HepG2 (cell line): ENCODE measurements around the gene CKAP5. TPM values are rescaled to one million over a fixed set of nuclear protein-coding genes. Genes with fewer than 3 reads are reported as not detected.

Experiments used
- ARNT ChIP-seq: fragments of 450-650 bp; IDR thresholded peaks from 2 replicates; pipeline ENCODE4 v1.6.1; 2017
- ATAD3A ChIP-seq: sonication (generic); formaldehyde crosslinking; IDR thresholded peaks from 2 replicates; pipeline ENCODE4 v1.4.0; 2020; ENCODE audit warnings: missing genetic modification reagents
- BORCS8-MEF2B ChIP-seq: sonication (generic); formaldehyde crosslinking; IDR thresholded peaks from 2 replicates; pipeline ENCODE4 v1.8.0; 2022; ENCODE audit warnings: mild to moderate bottlenecking, missing genetic modification reagents
- GATAD1 ChIP-seq: IDR thresholded peaks from 2 replicates; pipeline ENCODE4 v1.6.1; 2016; ENCODE audit warnings: missing genetic modification reagents, missing compliant biosample characterization
- IRX3 ChIP-seq: sonication (generic); formaldehyde crosslinking; IDR thresholded peaks from 2 replicates; pipeline ENCODE4 v1.8.1; 2023; ENCODE audit warnings: mild to moderate bottlenecking, low read depth, missing genetic modification reagents, borderline replicate concordance
- JUNB ChIP-seq: sonication (generic); formaldehyde crosslinking; IDR thresholded peaks from 2 replicates; pipeline ENCODE4 v1.8.0; 2022; ENCODE audit warnings: missing genetic modification reagents, mild to moderate bottlenecking, borderline replicate concordance
- KDM5B ChIP-seq: sonication (generic); formaldehyde crosslinking; IDR thresholded peaks from 2 replicates; pipeline ENCODE4 v1.4.0; 2020; ENCODE audit warnings: missing genetic modification reagents, mild to moderate bottlenecking, borderline replicate concordance
- MAZ ChIP-seq, 2 experiments: sonication (generic) in 1 of 2; formaldehyde crosslinking in 1 of 2; IDR thresholded peaks; 2 replicates each; pipeline versions ENCODE4 v1.5.0 to v1.6.1; 2012 to 2020; ENCODE audit warnings: low read depth in 2 of 2, mild to moderate bottlenecking in 2 of 2, borderline replicate concordance in 1 of 2, improper control_type of control experiment in 1 of 2, low read length in 1 of 2, missing genetic modification reagents in 1 of 2, moderate library complexity in 1 of 2
- MZF1 ChIP-seq: sonication (generic); formaldehyde crosslinking; IDR thresholded peaks from 2 replicates; pipeline ENCODE4 v1.8.1; 2023; ENCODE audit warnings: mild to moderate bottlenecking, missing genetic modification reagents, borderline replicate concordance
- NCOA2 ChIP-seq: sonication (generic); formaldehyde crosslinking; IDR thresholded peaks from 2 replicates; pipeline ENCODE4 v1.8.0; 2022; ENCODE audit warnings: inconsistent platforms
- NFRKB ChIP-seq: fragments of 450-650 bp; IDR thresholded peaks from 2 replicates; pipeline ENCODE4 v1.6.1; 2017
- NPAS2 ChIP-seq: sonication (generic); formaldehyde crosslinking; IDR thresholded peaks from 2 replicates; pipeline ENCODE4 v1.8.0; 2022; ENCODE audit warnings: mild to moderate bottlenecking, missing genetic modification reagents, borderline replicate concordance
- RNF2 ChIP-seq: fragments of 450-650 bp; conservative IDR thresholded peaks from 2 replicates; pipeline ENCODE4 v1.6.1; 2016; ENCODE audit warnings: low read depth
- SALL2 ChIP-seq: sonication (generic); formaldehyde crosslinking; IDR thresholded peaks from 2 replicates; pipeline ENCODE4 v1.8.1; 2023; ENCODE audit warnings: mild to moderate bottlenecking, missing genetic modification reagents, inconsistent platforms
- SIN3A ChIP-seq: IDR thresholded peaks from 2 replicates; pipeline ENCODE4 v1.6.1; 2011; ENCODE audit warnings: low read depth, mild to moderate bottlenecking, control low read depth, low read length, borderline replicate concordance
- SKIL ChIP-seq: sonication (generic); formaldehyde crosslinking; IDR thresholded peaks from 2 replicates; pipeline ENCODE4 v1.8.0; 2022; ENCODE audit warnings: missing genetic modification reagents, mild to moderate bottlenecking, moderate library complexity, borderline replicate concordance
- SNAI1 ChIP-seq: sonication (generic); formaldehyde crosslinking; IDR thresholded peaks from 2 replicates; pipeline ENCODE4 v1.5.0; 2020; ENCODE audit warnings: mild to moderate bottlenecking, missing genetic modification reagents, borderline replicate concordance
- SP5 ChIP-seq: IDR thresholded peaks from 2 replicates; pipeline ENCODE4 v1.6.1; 2016; ENCODE audit warnings: low read depth, borderline replicate concordance
- SYNCRIP ChIP-seq: fragments of 200-400 bp; formaldehyde crosslinking; IDR thresholded peaks from 2 replicates; pipeline ENCODE4 v1.6.1; 2018; ENCODE audit warnings: mild to moderate bottlenecking, low read depth, low read length; ENCODE audit not compliant: insufficient read depth
- TAF1 ChIP-seq: sonication (generic); formaldehyde crosslinking; IDR thresholded peaks from 2 replicates; pipeline ENCODE4 v1.4.0; 2020; ENCODE audit warnings: missing genetic modification reagents
- ZBTB38 ChIP-seq: sonication (generic); formaldehyde crosslinking; IDR thresholded peaks from 2 replicates; pipeline ENCODE4 v1.5.1; 2020; ENCODE audit warnings: mild to moderate bottlenecking, missing genetic modification reagents
- ZFP62 ChIP-seq: sonication (generic); formaldehyde crosslinking; IDR thresholded peaks from 2 replicates; pipeline ENCODE4 v1.4.0; 2020; ENCODE audit warnings: missing genetic modification reagents
- ZNF10 ChIP-seq: sonication (generic); formaldehyde crosslinking; IDR thresholded peaks from 2 replicates; pipeline ENCODE4 v1.4.0; 2020; ENCODE audit warnings: mild to moderate bottlenecking, low read depth, missing genetic modification reagents, borderline replicate concordance
- ZNF205 ChIP-seq: IDR thresholded peaks from 2 replicates; pipeline ENCODE4 v1.6.1; 2018; ENCODE audit warnings: missing biosample characterization, missing genetic modification reagents
- ZNF34 ChIP-seq: sonication (generic); formaldehyde crosslinking; IDR thresholded peaks from 2 replicates; pipeline ENCODE4 v1.4.0; 2020; ENCODE audit warnings: mild to moderate bottlenecking, missing genetic modification reagents, borderline replicate concordance
- ZNF441 ChIP-seq: sonication (generic); formaldehyde crosslinking; IDR thresholded peaks from 2 replicates; pipeline ENCODE4 v1.7.0; 2021; ENCODE audit warnings: missing genetic modification reagents, borderline replicate concordance
- ZNF564 ChIP-seq: sonication (generic); formaldehyde crosslinking; IDR thresholded peaks from 2 replicates; pipeline ENCODE4 v1.8.1; 2023; ENCODE audit warnings: mild to moderate bottlenecking, missing genetic modification reagents
- ZNF644 ChIP-seq: IDR thresholded peaks from 2 replicates; pipeline ENCODE4 v1.6.1; 2016; ENCODE audit warnings: low read depth
- ZNF768 ChIP-seq: sonication (generic); formaldehyde crosslinking; IDR thresholded peaks from 2 replicates; pipeline ENCODE4 v1.4.0; 2020; ENCODE audit warnings: missing genetic modification reagents
- ZNF790 ChIP-seq: sonication (generic); formaldehyde crosslinking; IDR thresholded peaks from 2 replicates; pipeline ENCODE4 v1.8.0; 2022; ENCODE audit warnings: missing genetic modification reagents, mild to moderate bottlenecking, borderline replicate concordance
- polyA plus RNA-seq, 8 experiments: library from polyadenylated mRNA; depleted of rRNA in 3 of 8; stranded (reverse) in 7 of 8; unstranded in 1 of 8; fragments of >200 nt; fragmentation: Illumina TruSeq in 4 of 8; extraction: Trizol in 4 of 8; gene quantifications; 2 replicates each; pipeline versions ENCODE4 v1.2.1 to v1.2.3, GENCODE V29; 2011 to 2016; ENCODE audit warnings: low read depth in 4 of 8, missing spikeins in 1 of 8, mixed read lengths in 1 of 8; ENCODE audit not compliant: insufficient read depth in 1 of 8
- total RNA-seq, 5 experiments: library from RNA; depleted of rRNA; stranded (reverse); fragments of >200 nt; fragmentation: Illumina TruSeq; extraction: Trizol; gene quantifications; 2 replicates each; pipeline ENCODE4 v1.2.3, GENCODE V29; 2016; ENCODE audit warnings: low read depth in 1 of 5
- TF ChIP-seq, protein P1 (sequence below): sonication (generic); formaldehyde crosslinking; IDR thresholded peaks from 2 replicates; pipeline ENCODE4 v1.5.0; 2020; ENCODE audit warnings: missing genetic modification reagents, mild to moderate bottlenecking, borderline replicate concordance

CKAP5 gene
- total and polyA plus RNA-seq, 2 of the 13 experiments (the other 11 are each of a cell fraction or from before 2014, with no cell fraction given) = 79.2 to 103 TPM

DNA sequence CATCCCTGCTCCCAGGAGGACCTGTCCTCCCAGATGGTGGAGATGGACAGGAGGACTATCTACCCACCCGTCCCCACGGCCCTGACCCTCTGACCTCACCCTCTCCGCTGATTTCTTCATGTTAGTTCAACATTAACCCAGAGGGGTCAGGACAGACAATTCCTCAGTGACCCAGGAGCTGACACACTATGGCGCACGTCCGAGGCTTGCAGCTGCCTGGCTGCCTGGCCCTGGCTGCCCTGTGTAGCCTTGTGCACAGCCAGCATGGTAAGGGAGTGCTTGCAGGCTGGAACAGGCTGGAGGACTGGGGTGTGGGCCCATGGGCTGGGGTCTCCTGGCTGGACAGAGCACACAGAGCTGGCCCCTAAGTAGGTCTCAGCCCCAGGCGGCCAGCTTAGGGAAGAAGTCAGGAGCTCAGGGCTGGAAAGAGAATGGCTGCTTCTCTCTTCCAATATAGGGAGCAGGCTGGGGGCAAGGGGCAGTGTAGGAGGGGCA is 127.0 kb downstream of the CKAP5 start, which contains the start of gene F2 (continued):
- TF ChIP-seq SKIL (CRISPR knock-in tag) (peak; percentile 87), ZBTB38 (CRISPR knock-in tag) (peak; percentile 40), ZNF10 (CRISPR knock-in tag) (no peak), ZNF768 (peak; percentile 46; the same call in 1 of the 2 replicates), NFRKB (no peak), ZFP62 (CRISPR knock-in tag) (no peak), SALL2 (peak; percentile 83; the same call in 1 of the 2 replicates), GATAD1 (CRISPR knock-in tag) (peak; percentile 64), MZF1 (CRISPR knock-in tag) (no peak), ZNF205 (CRISPR knock-in tag) (peak; percentile 81; the same call in 1 of the 2 replicates), SIN3A (peak; percentile 96), SYNCRIP (no peak), SNAI1 (CRISPR knock-in tag) (no peak), JUNB (CRISPR knock-in tag) (no peak), ZNF790 (no peak), SP5 (peak; percentile 86), RNF2 (no peak), NPAS2 (no peak), ZNF644 (CRISPR knock-in tag) (0 out of 2 replicates have a peak, but pooled peaks have one; percentile 51), IRX3 (CRISPR knock-in tag) (peak; percentile 67; the same call in 1 of the 2 replicates), ZNF441 (peak; percentile 65; the same call in 1 of the 2 replicates), MAZ (IDR thresholded peaks at IDR 0.05; ENCODE audit: borderline replicate concordance, low read depth, low read length) (no peak), MAZ (CRISPR knock-in tag; IDR thresholded peaks at IDR 0.05; ENCODE audit: low read depth) (no peak), TAF1 (peak; percentile 98), BORCS8-MEF2B (CRISPR knock-in tag) (peak; percentile 83), ZNF564 (CRISPR knock-in tag) (0 out of 2 replicates have a peak, but pooled peaks have one; percentile 11), NCOA2 (CRISPR knock-in tag) (peak; percentile 93), ARNT (no peak), ATAD3A (CRISPR knock-in tag) (0 out of 2 replicates have a peak, but pooled peaks have one; percentile 3), KDM5B (CRISPR knock-in tag) (no peak), ZNF34 (CRISPR knock-in tag) (peak; percentile 51; the same call in 1 of the 2 replicates)
- TF ChIP-seq, protein P1, sequence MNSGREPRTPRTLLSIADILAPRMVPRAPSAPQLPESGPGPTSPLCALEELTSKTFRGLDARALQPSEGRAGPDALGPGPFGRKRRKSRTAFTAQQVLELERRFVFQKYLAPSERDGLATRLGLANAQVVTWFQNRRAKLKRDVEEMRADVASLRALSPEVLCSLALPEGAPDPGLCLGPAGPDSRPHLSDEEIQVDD (CRISPR knock-in tag) = peak; percentile 17; the same call in 1 of the 2 replicates
